Common myeloid progenitor, CD34-positive (primary cell): ENCODE results near the gene LRRC18.

Experiments used
- CTCF ChIA-PET: fragments of 350-600 bp; sonication (Branson Sonifier 250); formaldehyde crosslinking; loops from one replicate; lab custom pipeline; 2021; ENCODE audit warnings: antibody characterized with exemption; lab: Charles Lee
- POLR2A ChIA-PET: fragments of 350-600 bp; sonication (Branson Sonifier 250); formaldehyde crosslinking; loops from one replicate; lab custom pipeline; 2021; ENCODE audit warnings: antibody characterized with exemption; lab: Charles Lee
- DNase-seq, 3 donors: peaks; one replicate each; pipeline versions ENCODE4 v3.0.0 to v3.0.0-alpha.2; 2013
- H3K27ac ChIP-seq, 2 experiments: 1 replicate in 1 of 2; 2 replicates in 1 of 2; pipeline ENCODE4 v1.7.0; 2013; ENCODE audit warnings: inconsistent platforms in 2 of 2, low read length in 2 of 2, mild to moderate bottlenecking in 2 of 2, low read depth in 1 of 2, moderate library complexity in 1 of 2; ENCODE audit not compliant: severe bottlenecking in 2 of 2, insufficient read depth in 1 of 2, poor library complexity in 1 of 2
- H3K27me3 ChIP-seq, 5 experiments: replicated peaks in 2 of 5; 1 replicate in 3 of 5; 2 replicates in 2 of 5; pipeline versions ENCODE4 v1.6.1 to v1.7.0; 2013; ENCODE audit warnings: low read length in 4 of 5, mild to moderate bottlenecking in 2 of 5, moderate library complexity in 2 of 5, inconsistent platforms in 1 of 5; ENCODE audit not compliant: insufficient read depth in 5 of 5, control insufficient read depth in 4 of 5
- H3K36me3 ChIP-seq, 4 experiments: 1 replicate in 2 of 4; 2 replicates in 2 of 4; pipeline versions ENCODE4 v1.6.1 to v1.7.0; 2013; ENCODE audit warnings: low read length in 3 of 4, control low read depth in 1 of 4, mild to moderate bottlenecking in 1 of 4; ENCODE audit not compliant: control insufficient read depth in 4 of 4, insufficient read depth in 4 of 4
- H3K4me1 ChIP-seq, 4 experiments: 1 replicate in 3 of 4; 2 replicates in 1 of 4; pipeline versions ENCODE4 v1.6.1 to v1.7.1; 2013; ENCODE audit warnings: low read length in 3 of 4, mild to moderate bottlenecking in 3 of 4, control low read depth in 1 of 4, inconsistent platforms in 1 of 4, moderate library complexity in 1 of 4; ENCODE audit not compliant: control insufficient read depth in 4 of 4, insufficient read depth in 4 of 4; ENCODE audit errors: control extremely low read depth in 1 of 4
- H3K4me3 ChIP-seq, 7 experiments: 1 replicate in 4 of 7; 2 replicates in 3 of 7; pipeline versions ENCODE4 v1.5.1 to v1.7.0; 2013; ENCODE audit warnings: mild to moderate bottlenecking in 7 of 7, low read length in 6 of 7, moderate library complexity in 6 of 7, inconsistent platforms in 2 of 7, low read depth in 2 of 7, control low read depth in 1 of 7; ENCODE audit not compliant: insufficient read depth in 4 of 7, control insufficient read depth in 1 of 7; ENCODE audit errors: extremely low read depth in 1 of 7
- H3K9me3 ChIP-seq, 5 experiments: 1 replicate in 4 of 5; 2 replicates in 1 of 5; pipeline versions ENCODE4 v1.6.1 to v1.7.1; 2013; ENCODE audit warnings: low read length in 4 of 5, mild to moderate bottlenecking in 2 of 5, inconsistent platforms in 1 of 5, low read depth in 1 of 5, moderate library complexity in 1 of 5; ENCODE audit not compliant: control insufficient read depth in 4 of 5, insufficient read depth in 2 of 5; ENCODE audit errors: control extremely low read depth in 1 of 5
- WGBS: methylation state at CpG from one replicate; pipeline ENCODE4 v1.1.5; 2013; ENCODE audit not compliant: insufficient coverage; 5-methylcytosine and 5-hydroxymethylcytosine counted together

The LRRC18 gene

DNA sequence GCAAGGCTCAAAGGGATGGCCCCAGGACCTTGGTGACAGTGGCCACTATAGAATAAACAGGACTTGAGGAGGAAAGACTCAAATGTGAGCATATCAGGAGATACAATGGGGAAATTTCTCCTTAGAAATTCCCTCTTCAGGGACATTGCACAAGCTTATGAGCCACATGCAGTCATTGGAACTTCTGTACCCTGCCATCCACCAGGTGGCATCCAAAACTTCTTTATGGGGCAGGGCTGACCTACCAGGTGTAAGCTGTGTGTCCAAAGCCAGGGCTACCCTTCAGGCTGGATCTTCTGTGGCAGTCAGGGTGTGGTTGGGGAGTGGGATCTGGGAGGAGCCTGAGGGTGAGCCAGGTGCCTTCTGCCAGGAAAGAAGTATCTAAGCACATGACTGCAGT, 36.6 kb upstream of the LRRC18 start:
- peaks cover 5 to 77% (median 28%) of the 10 kb centered on the region in 4 experiments for H3K36me3 ChIP-seq
- peak; percentile 3 to 21 (median 17) for DNase-seq
- H3K4me3 ChIP-seq: no peak overlapping the region
- ChIA-PET CTCF (interaction anchor here (0.9 to 3.0 kb wide), 5 partner anchors 185 to 533 kb away, joined by 3 to 19 read pairs (median 3); no protein-coding TSS in a partner anchor), POLR2A (no interaction called here)
- no peaks in the 10 kb centered on the region for H3K9me3 ChIP-seq
- no peaks in the 10 kb centered on the region for H3K27me3 ChIP-seq
- no peak overlapping the region for H3K27ac ChIP-seq
- no peaks in the 10 kb centered on the region for H3K4me1 ChIP-seq

DNA sequence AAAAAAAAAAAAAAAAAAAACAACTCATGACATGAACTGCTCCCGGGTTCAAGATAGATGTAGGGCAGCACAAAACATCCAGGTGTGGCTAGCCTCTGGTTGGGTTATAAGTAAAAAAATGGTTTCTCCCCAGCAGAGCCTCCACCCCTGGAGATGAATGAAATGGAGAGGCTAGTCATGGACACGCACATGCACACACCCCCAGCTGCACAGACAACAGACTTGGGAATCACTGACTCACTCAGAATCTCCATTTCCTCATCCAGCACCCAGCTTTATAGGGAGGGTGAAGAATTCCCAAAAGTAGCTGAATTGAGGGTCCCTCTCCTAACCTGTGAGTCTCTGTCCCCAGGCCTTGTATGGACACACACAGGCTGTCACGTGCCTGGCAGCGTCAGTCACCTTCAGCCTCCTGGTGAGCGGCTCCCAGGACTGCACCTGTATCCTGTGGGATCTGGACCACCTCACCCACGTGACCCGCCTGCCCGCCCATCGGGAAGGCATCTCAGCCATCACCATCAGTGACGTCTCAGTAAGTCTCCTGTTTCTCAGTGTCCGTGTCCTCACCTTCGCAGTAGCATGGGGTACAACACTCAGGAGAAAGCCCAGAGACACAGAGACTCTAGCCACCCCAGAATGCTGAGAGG, 35.0 kb upstream of the LRRC18 start:
- no peak for DNase-seq
- ChIA-PET CTCF (interaction anchor here (0.9 to 1.0 kb wide), 2 partner anchors 187 to 551 kb away, joined by 3 read pairs; no protein-coding TSS in a partner anchor), POLR2A (interaction anchor here (0.5 kb wide), 1 partner anchor 337 kb away, joined by 3 read pairs; no protein-coding TSS in a partner anchor)
- Histone ChIP-seq H3K4me3 (no peak overlapping the region), H3K36me3 (peaks cover 2 to 78% (median 35%) of the 10 kb centered on the region in 4 experiments), H3K9me3 (no peaks in the 10 kb centered on the region), H3K4me1 (no peaks in the 10 kb centered on the region), H3K27me3 (no peaks in the 10 kb centered on the region), H3K27ac (no peak overlapping the region)
- WGBS: 98% methylated on average over 11 of the region's 12 CpGs

DNA sequence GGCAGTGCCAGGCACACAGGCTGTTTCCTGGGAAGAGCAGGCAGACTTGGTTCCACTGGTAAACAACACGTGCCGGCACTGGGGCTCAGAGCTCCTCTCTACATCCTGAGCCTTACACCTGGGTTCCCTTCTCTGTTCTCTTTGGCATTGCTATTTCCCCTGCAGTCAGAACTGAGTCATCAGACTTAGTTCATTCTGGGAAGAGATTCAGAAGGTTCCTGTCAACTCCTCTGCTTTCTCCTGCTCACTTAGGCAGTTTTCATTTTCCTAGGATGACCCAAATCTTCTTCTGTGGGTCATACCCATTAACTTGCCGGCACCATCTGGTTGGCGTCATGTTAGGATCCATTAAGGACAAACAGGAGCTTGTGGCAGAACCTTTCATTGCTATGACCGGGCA, 33.4 kb upstream of the LRRC18 start:
- H3K27ac ChIP-seq: no peak overlapping the region
- POLR2A ChIA-PET: no interaction called here

DNA sequence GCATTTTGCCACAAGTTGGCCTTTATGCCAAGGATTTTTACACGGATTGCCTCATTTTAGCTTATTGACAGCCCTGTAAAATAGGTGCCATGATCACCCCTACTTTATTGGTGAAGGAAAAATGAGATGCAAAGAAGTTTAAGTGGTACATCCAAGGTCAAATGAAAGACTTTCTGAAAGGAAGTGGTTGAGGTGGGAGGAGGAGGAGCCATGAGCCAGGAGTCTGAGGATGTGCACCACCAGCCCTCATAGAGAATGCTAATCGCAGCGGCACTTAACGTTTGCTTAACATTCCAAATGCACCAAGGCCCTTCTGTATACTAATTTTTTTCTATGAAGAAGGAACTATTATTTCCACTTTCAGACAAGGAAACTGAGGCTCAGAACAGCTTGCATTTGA, 31.0 kb upstream of the LRRC18 start:
- Histone ChIP-seq H3K4me1 (no peaks in the 10 kb centered on the region), H3K4me3 (no peak overlapping the region), H3K36me3 (peaks cover 2 to 80% (median 32%) of the 10 kb centered on the region in 4 experiments), H3K9me3 (no peaks in the 10 kb centered on the region), H3K27me3 (no peaks in the 10 kb centered on the region), H3K27ac (no peak overlapping the region)
- WGBS: 92% methylated on average over 4 of the region's 4 CpGs
- POLR2A ChIA-PET: no interaction called here
- CTCF ChIA-PET: no interaction called here
- no peak for DNase-seq

More for the DNA sequence above, 33.4 kb upstream of the LRRC18 start:
- no peak for DNase-seq
- Histone ChIP-seq H3K4me3 (no peak overlapping the region), H3K27me3 (no peaks in the 10 kb centered on the region), H3K4me1 (no peaks in the 10 kb centered on the region), H3K36me3 (peaks cover 2 to 77% (median 34%) of the 10 kb centered on the region in 4 experiments), H3K9me3 (no peaks in the 10 kb centered on the region)
- WGBS: 96% methylated on average over 5 of the region's 5 CpGs
- CTCF ChIA-PET: no interaction called here

DNA sequence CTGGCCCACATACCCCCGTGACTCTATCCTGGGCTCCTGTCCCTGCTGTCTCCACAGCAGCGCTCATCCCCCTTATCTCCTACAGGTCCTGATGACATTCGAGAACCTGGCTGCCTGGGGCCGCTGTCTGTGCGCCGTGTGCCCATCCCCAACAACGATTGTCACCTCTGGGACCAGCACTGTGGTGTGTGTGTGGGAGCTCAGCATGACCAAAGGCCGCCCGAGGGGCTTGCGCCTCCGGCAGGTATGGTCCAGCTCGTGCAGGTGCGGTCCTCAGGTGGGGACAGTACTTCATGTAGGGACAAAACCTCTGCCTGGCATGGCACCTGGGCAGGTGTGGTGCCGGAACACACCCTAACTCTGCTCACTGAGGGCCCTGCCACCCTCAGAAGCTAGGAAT, 30.4 kb upstream of the LRRC18 start:
- Histone ChIP-seq H3K36me3 (peaks cover 4 to 79% (median 32%) of the 10 kb centered on the region in 4 experiments), H3K27me3 (no peaks in the 10 kb centered on the region), H3K4me1 (no peaks in the 10 kb centered on the region), H3K4me3 (no peak overlapping the region), H3K27ac (no peak overlapping the region), H3K9me3 (no peaks in the 10 kb centered on the region)
- DNase-seq: no peak
- WGBS: 95% methylated on average over 14 of the region's 14 CpGs
- POLR2A ChIA-PET: no interaction called here
- CTCF ChIA-PET: no interaction called here

DNA sequence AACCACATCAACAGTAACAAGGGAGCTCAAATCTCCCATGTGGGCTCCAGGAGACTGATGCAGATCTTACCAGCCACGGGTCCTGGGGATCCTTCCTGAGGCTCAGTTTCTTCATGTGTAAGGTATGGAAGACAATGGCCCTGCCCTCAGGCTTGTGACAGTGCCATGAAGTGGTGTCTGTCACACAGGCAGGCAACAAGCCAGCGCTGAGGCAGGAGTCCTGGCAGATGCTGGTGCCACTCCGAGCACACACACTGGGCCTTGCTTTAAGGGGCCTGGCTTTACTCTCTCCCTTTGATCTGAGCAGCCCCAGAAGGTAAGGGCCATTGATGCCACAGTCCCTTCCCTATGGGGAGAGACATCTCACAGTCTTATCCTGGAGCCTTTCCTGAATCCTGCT, 28.4 kb upstream of the LRRC18 start:
- peaks cover 4 to 82% (median 30%) of the 10 kb centered on the region in 4 experiments for H3K36me3 ChIP-seq
- no peak overlapping the region for H3K4me3 ChIP-seq
- no peak for DNase-seq
- ChIA-PET CTCF (interaction anchor here (0.7 to 1.1 kb wide), 2 partner anchors 11 to 13 kb away, joined by 3 read pairs; no protein-coding TSS in a partner anchor), POLR2A (no interaction called here)
- H3K27me3 ChIP-seq: no peaks in the 10 kb centered on the region
- WGBS: 90% methylated on average over 3 of the region's 3 CpGs
- no peak overlapping the region for H3K27ac ChIP-seq
- no peaks in the 10 kb centered on the region for H3K4me1 ChIP-seq
- no peaks in the 10 kb centered on the region for H3K9me3 ChIP-seq

DNA sequence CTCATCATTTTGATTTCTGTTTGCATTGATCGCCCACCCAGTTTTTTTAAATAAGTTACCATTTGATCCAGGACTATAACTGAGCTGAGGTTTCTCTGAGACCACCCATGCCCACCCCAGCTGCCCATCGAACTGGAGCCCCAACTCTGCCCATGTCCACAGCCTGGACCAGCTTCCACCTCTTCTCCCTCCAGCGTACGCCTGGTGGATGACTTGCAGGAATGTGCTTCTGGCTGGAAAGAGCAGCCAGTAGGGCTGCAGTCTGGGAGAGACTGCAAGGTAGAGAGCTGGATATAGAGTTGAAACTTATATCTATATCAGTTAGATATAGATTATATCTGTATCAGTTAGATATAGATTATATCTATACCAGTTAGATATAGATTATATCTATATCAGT, 25.8 kb upstream of the LRRC18 start:
- Histone ChIP-seq H3K27ac (no peak overlapping the region), H3K9me3 (no peaks in the 10 kb centered on the region), H3K4me3 (no peak overlapping the region), H3K27me3 (no peaks in the 10 kb centered on the region), H3K4me1 (no peaks in the 10 kb centered on the region), H3K36me3 (peaks cover 5 to 92% (median 35%) of the 10 kb centered on the region in 4 experiments)
- WGBS: 100% methylated on average over 1 of the region's 4 CpGs
- POLR2A ChIA-PET: no interaction called here
- CTCF ChIA-PET: interaction anchor here (0.7 kb wide), 1 partner anchor 31 kb away, joined by 3 read pairs; no protein-coding TSS in a partner anchor
- no peak for DNase-seq
